GM19328 (cell line): ENCODE data around the gene PLXDC2.

Experiments used
- ATAC-seq: cut with Tn5 transposase; IDR thresholded peaks from one replicate; pipeline ENCODE4 v1.9.1; 2021; ENCODE audit warnings: mild to moderate bottlenecking, moderate library complexity; ENCODE audit not compliant: unreplicated experiment

The PLXDC2 gene

GRCh38 chr10:20314431-20314830 is 498.2 kb downstream of the PLXDC2 start:
- ATAC-seq = no peak

GRCh38 chr10:20327954-20328353 is 511.7 kb downstream of the PLXDC2 start:
- ATAC-seq = no peak

- ATAC-seq = no peak
These were observed 514.0 kb downstream of the PLXDC2 start for GRCh38 chr10:20330246-20330645.

GRCh38 chr10:20334559-20334958 is 518.3 kb downstream of the PLXDC2 start:
- no peak for ATAC-seq
